Measurements from ENCODE around the gene KLHL29.

The KLHL29 gene

DNA sequence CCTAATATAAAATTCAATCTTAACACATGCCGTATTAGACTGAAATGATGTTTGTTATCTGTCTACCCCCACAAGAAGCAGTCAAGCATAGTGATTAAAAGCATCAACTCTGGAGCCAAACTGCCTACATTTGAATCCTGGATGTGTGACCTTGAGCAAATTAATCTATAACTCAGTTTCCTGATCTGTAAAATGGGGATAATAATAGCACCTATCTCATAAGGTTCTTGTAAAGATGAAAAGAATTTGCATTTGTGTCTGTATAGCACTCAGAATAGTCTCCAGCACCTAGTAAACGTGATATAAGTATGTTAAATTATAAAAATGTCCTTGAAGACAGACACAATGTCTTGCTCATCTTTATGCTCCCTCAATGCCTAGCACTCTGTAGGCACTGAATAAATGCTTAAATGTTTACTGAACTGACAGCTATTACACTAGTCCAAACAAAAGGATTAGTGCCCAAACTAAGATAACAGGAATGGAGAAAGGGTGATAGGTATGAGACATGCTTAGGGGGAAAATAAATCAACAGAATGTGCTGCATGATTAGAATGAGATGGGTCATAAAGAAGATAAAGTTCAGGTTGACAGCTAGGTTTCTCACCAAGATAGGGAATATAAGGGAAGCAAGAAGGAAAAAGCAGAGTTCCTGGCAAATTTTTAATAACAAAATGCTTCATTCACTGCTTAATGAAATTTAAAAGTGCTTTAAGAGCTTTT, 361.3 kb downstream of the KLHL29 start:
- Histone ChIP-seq H3K79me2 (ENCODE audit: insufficient read depth, low read length) (no peaks in the 10 kb centered on the region), H3K4me3 (ENCODE audit: low read depth in 1 of 2, low read length in 2 of 2) (no peak overlapping the region), H3K9me3 (ENCODE audit: insufficient read depth, low read length, severe bottlenecking) (no peaks in the 10 kb centered on the region), H3K27me3 (ENCODE audit: insufficient read depth, low read length, poor library complexity) (no peaks in the 10 kb centered on the region), H3K4me2 (ENCODE audit: insufficient read depth, low read length) (no peak overlapping the region), H4K20me1 (ENCODE audit: insufficient read depth, low read length) (no peaks in the 10 kb centered on the region), H3K27ac (ENCODE audit: low read length) (no peak overlapping the region), H3K9ac (ENCODE audit: low read depth, low read length) (no peak overlapping the region), H2AFZ (ENCODE audit: low read depth, low read length) (no peak overlapping the region), H3K4me1 (ENCODE audit: insufficient read depth, low read length) (no peaks in the 10 kb centered on the region), H3K36me3 (ENCODE audit: insufficient read depth, low read length) (peaks cover 8% of the 10 kb centered on the region; the same call in 1 of the 2 replicates)
- TF ChIP-seq EZH2 (IDR thresholded peaks at IDR 0.05; ENCODE audit: borderline replicate concordance, low read depth, low read length, severe bottlenecking): no peak
- TF ChIP-seq, protein P1, sequence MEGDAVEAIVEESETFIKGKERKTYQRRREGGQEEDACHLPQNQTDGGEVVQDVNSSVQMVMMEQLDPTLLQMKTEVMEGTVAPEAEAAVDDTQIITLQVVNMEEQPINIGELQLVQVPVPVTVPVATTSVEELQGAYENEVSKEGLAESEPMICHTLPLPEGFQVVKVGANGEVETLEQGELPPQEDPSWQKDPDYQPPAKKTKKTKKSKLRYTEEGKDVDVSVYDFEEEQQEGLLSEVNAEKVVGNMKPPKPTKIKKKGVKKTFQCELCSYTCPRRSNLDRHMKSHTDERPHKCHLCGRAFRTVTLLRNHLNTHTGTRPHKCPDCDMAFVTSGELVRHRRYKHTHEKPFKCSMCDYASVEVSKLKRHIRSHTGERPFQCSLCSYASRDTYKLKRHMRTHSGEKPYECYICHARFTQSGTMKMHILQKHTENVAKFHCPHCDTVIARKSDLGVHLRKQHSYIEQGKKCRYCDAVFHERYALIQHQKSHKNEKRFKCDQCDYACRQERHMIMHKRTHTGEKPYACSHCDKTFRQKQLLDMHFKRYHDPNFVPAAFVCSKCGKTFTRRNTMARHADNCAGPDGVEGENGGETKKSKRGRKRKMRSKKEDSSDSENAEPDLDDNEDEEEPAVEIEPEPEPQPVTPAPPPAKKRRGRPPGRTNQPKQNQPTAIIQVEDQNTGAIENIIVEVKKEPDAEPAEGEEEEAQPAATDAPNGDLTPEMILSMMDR (IDR thresholded peaks at IDR 0.05; ENCODE audit: borderline replicate concordance, extremely low read depth, low read length, poor library complexity, severe bottlenecking): no peak
- no peak for ATAC-seq (ENCODE audit: insufficient read depth, low read depth)
- no peak for DNase-seq

DNA sequence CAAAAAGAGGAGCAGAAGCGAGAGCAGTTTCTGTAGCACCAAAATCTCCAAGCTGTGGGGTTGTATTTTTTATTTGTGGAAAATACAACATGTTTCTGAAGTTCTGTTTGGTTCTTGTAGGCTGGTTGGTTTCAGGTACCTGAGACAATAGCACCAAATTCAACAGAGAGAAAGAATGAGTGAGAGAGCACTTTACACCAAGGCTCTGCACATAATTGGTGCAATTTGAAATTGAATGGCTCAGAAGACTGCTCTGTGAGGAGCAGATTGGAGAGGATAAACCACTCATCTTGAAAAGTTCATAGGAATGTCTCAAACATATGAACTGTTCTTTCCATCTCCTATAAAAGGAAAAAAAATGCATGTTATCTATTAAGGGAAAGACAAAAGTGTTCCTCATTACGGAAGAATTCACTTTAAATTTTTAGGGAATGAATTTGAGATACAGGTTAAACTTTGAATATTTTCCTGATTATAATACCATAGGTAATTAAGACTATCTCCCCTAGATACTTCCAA, 366.8 kb downstream of the KLHL29 start:
- no peak overlapping the region for H3K27ac ChIP-seq (ENCODE audit: low read length)
- no peak for ATAC-seq (ENCODE audit: insufficient read depth, low read depth)

DNA sequence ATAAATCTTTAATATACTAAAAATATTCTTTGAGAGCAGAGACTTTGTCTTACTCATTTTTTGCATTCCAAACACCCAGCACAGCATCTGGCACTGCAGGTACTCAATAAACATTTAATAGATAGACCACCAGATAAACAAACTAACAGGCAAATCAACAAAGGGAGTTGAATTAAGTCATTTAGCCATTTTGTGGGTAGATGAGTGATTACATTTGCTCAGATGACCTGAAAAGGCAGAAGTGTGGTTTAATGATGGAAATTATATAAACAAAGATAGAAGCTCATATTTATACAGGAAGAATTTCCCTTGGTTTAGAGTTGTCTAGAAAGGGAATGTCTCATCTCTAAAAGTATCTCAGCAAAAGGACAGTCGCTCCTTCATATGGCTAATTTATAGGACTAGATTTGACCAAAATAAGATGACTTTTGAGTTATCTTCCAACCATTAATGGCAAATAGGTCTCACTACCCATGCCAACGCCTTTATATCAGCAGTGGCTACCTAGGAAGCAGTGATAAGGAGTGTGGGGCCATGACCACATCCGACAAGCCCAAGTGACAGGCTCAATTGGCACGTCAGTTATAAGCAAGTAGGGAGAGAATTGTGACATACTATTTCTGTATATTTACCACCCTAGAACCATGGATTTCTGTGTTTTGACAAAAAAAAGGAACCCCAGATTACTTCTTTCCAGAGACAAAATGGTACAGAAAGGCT, 368.5 kb downstream of the KLHL29 start:
- ATAC-seq (ENCODE audit: insufficient read depth, low read depth): no peak
- TF ChIP-seq, protein P1 (IDR thresholded peaks at IDR 0.05; ENCODE audit: borderline replicate concordance, extremely low read depth, low read length, poor library complexity, severe bottlenecking): no peak
- no peak for TF ChIP-seq EZH2 (IDR thresholded peaks at IDR 0.05; ENCODE audit: borderline replicate concordance, low read depth, low read length, severe bottlenecking)
- no peak overlapping the region for H3K27ac ChIP-seq (ENCODE audit: low read length)
- no peak overlapping the region for H3K4me2 ChIP-seq (ENCODE audit: insufficient read depth, low read length)
- H3K79me2 ChIP-seq (ENCODE audit: insufficient read depth, low read length): no peaks in the 10 kb centered on the region
- no peaks in the 10 kb centered on the region for H3K27me3 ChIP-seq (ENCODE audit: insufficient read depth, low read length, poor library complexity)
- H2AFZ ChIP-seq (ENCODE audit: low read depth, low read length): no peak overlapping the region
- no peak overlapping the region for H3K9ac ChIP-seq (ENCODE audit: low read depth, low read length)
- H4K20me1 ChIP-seq (ENCODE audit: insufficient read depth, low read length): no peaks in the 10 kb centered on the region
- no peaks in the 10 kb centered on the region for H3K9me3 ChIP-seq (ENCODE audit: insufficient read depth, low read length, severe bottlenecking)
- H3K36me3 ChIP-seq (ENCODE audit: insufficient read depth, low read length): peaks cover 47% of the 10 kb centered on the region
- H3K4me3 ChIP-seq (ENCODE audit: low read depth in 1 of 2, low read length in 2 of 2): no peak overlapping the region
- no peaks in the 10 kb centered on the region for H3K4me1 ChIP-seq (ENCODE audit: insufficient read depth, low read length)
- DNase-seq: no peak

More for the DNA sequence above, 366.8 kb downstream of the KLHL29 start:
- TF ChIP-seq EZH2 (IDR thresholded peaks at IDR 0.05; ENCODE audit: borderline replicate concordance, low read depth, low read length, severe bottlenecking): no peak
- TF ChIP-seq, protein P1 (IDR thresholded peaks at IDR 0.05; ENCODE audit: borderline replicate concordance, extremely low read depth, low read length, poor library complexity, severe bottlenecking): no peak
- no peaks in the 10 kb centered on the region for H4K20me1 ChIP-seq (ENCODE audit: insufficient read depth, low read length)
- no peak for DNase-seq
- H2AFZ ChIP-seq (ENCODE audit: low read depth, low read length): no peak overlapping the region
- H3K36me3 ChIP-seq (ENCODE audit: insufficient read depth, low read length): peaks cover 32% of the 10 kb centered on the region
- no peaks in the 10 kb centered on the region for H3K4me1 ChIP-seq (ENCODE audit: insufficient read depth, low read length)
- H3K9me3 ChIP-seq (ENCODE audit: insufficient read depth, low read length, severe bottlenecking): no peaks in the 10 kb centered on the region
- H3K4me2 ChIP-seq (ENCODE audit: insufficient read depth, low read length): no peak overlapping the region
- H3K4me3 ChIP-seq (ENCODE audit: low read depth in 1 of 2, low read length in 2 of 2): no peak overlapping the region
- no peak overlapping the region for H3K9ac ChIP-seq (ENCODE audit: low read depth, low read length)
- no peaks in the 10 kb centered on the region for H3K27me3 ChIP-seq (ENCODE audit: insufficient read depth, low read length, poor library complexity)
- H3K79me2 ChIP-seq (ENCODE audit: insufficient read depth, low read length): no peaks in the 10 kb centered on the region

Data from DND-41 (cell line).